Kidney glomerular epithelial cell (primary cell): Measurements from ENCODE around the gene PDCD2L.
"Not testable (repeated sequence)": the region's sequence is repeated elsewhere in the genome, so short reads cannot be mapped to it uniquely, and the experiment has no call there.

Experiments used
- DNase-seq: peaks from one replicate; lab custom pipeline; 2025; lab: John Stamatoyannopoulos, UW

PDCD2L gene

DNA sequence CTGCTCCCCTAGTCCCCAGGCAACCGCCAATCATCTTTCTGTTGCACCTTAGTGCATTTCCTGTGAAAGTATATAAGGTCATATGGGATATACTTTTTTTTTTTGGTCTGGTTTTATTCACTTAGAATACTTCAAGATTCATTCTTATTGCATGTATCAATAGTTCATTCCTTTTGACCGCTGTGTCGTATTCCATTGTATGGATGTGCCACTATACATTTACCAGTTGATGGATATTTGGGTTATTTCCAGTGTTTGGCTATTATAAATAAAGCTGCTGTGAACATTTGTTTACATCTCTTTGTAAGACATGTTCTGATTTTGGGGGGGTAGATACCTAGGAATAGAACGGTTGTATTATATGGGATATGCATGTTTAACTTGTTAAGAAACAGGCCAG is 14.1 kb downstream of the PDCD2L start:
- no peak for DNase-seq

GRCh38 chr19:34426096-34426661 is 22.0 kb downstream of the PDCD2L start:
- DNase-seq: no peak

DNA sequence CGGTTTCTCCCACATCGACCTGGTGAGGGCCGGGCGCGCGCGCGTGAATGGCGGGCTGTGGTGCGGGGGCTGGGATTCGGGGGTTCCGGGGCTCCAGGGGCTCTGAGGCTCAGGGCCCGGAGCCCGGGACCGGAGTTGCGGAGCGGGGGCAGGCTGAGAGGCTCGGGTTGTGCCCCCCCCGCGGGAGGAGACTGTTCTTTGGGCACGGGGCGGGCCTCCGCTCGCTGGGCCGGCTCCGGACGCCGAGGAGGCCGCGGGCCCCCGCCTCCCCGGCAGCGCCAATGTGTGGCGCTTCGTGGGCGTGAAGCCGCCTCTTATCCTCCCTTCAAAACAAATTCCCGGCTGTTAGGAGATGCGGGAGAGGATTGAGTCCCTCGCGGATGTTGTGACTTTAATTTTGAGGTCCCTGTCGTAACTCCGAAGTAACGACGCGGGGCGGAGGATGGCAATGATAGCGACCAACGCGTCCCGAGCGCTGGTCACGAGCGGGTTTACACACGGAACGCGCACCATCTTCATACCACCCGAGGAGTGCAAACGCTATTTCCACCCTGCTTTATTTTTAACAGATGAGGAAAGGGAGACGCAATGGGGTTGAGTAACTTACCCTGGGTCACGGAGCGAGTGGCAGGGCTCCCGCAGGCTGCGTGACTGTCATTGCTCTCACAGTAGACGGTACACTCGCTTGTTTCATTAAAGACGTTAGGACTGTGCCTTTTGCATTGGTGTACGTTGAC is 24.5 kb downstream of the PDCD2L start:
- DNase-seq: no peak

GRCh38 chr19:34429553-34429952 is 25.4 kb downstream of the PDCD2L start:
- DNase-seq: no peak

DNA sequence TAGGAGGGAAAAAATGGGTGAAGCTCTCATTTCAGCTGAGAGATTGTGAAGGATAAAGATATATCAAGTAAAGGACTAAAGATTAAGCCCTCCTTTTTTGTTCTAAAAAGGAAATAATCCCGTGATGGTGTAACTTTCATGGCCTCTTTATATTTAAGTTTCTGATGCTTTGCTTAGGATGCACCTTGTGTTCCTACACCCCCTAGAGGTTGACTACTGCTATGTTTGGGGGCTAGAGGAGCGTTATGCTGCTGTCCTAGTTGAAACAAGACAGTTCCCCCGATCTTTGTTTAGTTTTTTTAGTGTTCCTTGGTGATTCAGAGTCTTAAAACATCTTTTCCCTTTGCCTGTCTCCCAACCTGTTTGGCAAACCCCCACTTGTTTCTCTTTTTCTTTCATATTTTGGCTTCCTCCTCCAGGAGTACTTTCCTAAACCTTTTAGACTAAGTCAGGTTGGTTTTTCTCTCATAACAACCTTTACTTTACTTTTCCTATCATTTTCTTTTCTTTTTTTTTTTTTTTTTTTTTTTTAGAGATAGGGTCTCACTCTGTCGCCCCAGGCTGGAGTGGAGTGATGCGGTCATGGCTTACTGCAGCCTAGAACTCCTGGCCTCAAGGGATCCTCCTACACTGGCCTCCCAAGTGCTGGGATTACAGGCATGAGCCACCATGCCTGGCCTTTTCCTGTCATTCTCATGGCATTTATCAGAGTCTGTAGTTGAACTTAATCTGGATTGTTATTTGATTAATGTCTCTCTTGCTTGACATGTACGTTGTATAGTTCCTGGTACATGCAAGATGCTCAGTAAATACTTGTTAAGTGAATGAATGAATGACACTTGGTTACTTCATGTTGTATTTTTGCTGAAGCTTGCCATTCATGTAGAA is 26.8 kb downstream of the PDCD2L start:
- DNase-seq: peak; percentile 31

- DNase-seq: no peak
These were observed 27.6 kb downstream of the PDCD2L start for GRCh38 chr19:34431681-34432402.

DNA sequence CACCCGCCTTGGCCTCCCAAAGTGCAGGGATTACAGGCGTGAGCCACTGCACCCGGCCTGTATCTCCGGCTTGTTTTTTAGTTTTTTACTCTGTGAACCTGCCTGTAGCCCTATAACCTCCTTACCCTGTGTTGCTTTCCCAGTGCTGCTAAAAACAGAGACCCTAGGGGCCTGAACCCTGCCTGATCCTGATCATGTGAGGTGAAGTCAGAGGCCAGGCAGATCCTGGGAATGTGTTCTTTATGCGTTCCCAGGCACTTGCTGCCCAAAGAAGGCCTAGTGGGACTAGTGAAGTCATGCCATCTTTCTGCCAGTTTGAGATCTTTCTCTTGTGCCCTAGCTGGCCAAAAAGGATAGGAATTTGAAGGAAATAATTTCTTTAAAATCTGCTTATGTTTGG is 28.6 kb downstream of the PDCD2L start:
- DNase-seq: no peak

DNA sequence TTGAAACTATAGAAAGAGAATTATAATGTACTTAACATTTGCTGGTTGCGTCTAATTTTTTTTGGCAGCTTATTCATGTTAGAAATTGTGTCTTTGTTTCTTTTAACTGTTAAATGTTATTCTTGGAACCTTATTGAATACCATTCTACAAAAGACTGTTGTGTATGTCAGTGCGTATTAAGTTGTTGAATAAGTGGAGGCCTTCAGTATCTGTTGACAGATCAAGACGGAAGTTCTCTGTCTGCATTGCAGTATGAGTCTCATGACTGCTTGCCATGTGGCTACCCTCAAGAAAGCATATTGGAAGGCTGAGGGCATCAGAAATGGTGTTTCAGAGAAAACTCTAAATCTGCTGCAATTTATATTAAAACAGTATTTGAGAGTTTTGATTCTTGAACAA is 32.5 kb downstream of the PDCD2L start:
- DNase-seq: no peak

DNA sequence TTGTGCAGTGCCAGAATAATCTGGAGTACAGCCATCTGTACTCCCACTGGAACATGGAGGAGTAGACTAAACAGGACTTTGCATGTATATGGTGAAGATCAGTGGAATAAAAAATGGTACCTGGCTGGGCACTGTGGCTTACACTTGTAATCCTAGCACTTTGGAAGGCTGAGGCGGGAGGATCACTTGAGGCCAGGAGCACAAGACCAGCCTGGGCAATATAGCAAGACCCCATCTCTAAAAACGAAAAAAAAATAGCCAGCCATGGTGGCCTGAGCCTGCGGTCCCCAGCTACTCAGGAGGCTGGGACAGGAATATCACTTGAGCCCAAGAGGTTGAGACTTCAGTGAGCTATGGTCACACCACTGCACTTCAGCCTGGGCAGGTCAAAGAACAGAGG is 44.0 kb downstream of the PDCD2L start:
- DNase-seq: no peak

GRCh38 chr19:34452723-34453122 is 48.5 kb downstream of the PDCD2L start:
- no peak for DNase-seq

DNA sequence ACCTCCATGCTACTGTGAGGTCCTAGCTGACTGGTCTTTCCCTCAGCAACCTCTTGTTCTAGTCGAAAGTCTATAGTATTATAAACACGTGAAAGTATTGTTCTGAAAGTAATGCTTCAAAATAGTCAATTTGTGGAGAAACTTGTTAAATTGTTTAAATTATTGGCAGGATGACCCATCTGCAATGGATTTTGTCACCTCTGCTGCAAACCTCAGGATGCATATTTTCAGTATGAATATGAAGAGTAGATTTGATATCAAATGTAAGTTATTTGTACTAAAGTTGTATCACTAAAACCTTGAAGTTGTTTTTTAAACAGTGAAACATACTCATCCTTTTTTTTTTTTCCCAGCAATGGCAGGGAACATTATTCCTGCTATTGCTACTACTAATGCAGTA is 49.9 kb downstream of the PDCD2L start:
- no peak for DNase-seq

- DNase-seq: no peak
These were observed 50.5 kb downstream of the PDCD2L start for GRCh38 chr19:34454685-34455084.

DNA sequence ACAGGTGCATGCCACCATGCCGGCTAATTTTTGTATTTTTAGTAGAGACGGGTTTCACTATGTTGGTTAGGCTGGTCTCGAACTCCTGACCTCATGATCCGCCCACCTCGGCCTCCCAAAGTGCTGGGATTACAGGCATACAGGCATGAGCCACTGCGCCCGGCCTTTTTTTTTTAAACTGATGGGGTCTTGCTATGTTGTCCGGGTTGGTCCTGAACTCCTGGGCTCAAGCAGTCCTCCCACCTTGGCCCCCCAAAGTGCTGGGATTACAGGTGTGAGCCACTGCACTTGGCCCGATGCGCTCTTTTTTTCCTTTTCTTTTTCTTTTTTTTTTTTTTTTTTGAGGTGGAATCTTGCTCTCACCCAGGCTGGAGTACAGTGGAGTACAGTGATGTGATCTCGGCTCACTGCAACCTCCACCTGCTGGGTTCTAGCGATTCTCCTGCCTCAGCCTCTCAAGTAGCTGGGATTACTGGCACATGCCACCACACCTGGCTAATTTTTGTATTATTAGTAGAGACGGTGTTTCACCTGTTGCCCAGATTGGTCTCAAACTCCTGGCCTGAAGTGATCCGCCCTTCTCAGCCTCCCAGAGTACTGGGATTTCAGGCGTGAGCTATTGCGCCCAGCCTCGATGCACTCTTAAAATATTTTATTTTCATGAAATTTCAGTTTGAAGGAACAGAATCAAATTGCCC is 51.7 kb downstream of the PDCD2L start:
- DNase-seq: not testable (repeated sequence)

DNA sequence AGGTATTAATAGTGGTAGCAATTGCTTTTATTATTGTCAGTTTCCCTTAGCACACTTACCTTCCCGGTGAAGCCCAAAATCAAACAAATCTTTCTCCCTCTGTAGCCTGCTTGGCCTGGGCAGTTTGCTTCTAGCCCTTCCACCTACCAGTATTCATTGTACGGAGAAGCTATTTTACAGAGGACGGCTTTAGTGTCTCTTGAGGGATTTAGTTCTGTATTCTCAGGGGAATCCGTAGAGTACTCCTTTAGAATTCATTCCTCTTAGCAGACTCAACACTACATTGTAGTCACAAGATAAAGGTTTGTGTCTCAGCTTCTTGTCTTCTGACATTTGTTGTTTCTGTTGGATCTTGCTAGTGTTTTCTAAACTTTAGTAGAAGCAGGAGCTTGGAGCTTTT is 53.2 kb downstream of the PDCD2L start:
- DNase-seq: no peak

DNA sequence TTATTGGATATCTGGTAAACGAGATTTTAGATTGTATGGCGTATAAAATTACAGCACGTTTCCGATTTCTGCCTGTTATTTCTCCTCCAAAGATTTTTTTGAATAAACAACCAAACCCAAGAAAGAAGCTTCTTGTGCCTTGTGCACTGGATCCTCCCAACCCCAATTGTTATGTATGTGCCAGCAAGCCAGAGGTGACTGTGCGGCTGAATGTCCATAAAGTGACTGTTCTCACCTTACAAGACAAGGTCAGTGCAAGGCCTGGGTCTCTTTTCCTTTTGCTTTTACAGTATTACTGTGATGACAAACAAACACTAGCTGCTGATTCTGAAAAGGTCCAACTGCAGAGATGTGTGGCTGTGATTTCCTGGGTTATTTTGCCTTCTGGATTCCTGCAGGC is 54.5 kb downstream of the PDCD2L start:
- no peak for DNase-seq

DNA sequence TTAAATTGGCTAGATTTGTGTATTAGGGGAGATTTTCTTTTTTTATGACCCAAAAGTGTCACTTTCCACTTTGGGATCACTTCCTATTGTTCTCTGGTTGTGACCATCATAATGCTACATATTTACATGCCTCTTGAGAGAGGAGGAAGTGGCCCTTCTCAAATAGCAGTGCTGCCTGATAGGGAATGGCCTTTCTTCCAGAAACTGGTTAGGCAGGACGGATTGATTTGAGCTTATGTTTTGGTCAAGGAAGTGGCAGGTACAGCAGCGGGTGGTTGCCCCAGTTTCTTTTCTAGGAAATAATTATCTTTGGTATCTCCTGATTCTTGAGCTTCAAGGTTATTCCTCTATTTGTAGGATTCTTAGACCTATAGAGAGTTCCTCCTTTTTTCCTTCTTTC is 55.4 kb downstream of the PDCD2L start:
- no peak for DNase-seq

- DNase-seq: no peak
These were observed 57.3 kb downstream of the PDCD2L start for GRCh38 chr19:34461375-34462100.

- not testable (repeated sequence) for DNase-seq
These were observed 60.6 kb downstream of the PDCD2L start for GRCh38 chr19:34464785-34465184.

GRCh38 chr19:34468409-34468808 is 64.2 kb downstream of the PDCD2L start:
- DNase-seq: no peak

GRCh38 chr19:34469026-34469425 is 64.8 kb downstream of the PDCD2L start:
- not testable (repeated sequence) for DNase-seq
